PC-3 (cell line): Measurements from ENCODE around the gene SPATA20. TPM values are rescaled to one million over a fixed set of nuclear protein-coding genes. Genes with fewer than 3 reads are reported as not detected.

ENCODE experiments used
- ATAC-seq: fragments of 200-7000 bp; cut with Tn5 transposase; 2 replicates; pipeline ENCODE4 v1.9.1; 2020; ENCODE audit warnings: mild to moderate bottlenecking, moderate library complexity
- BruUV-seq: library from RNA; stranded (reverse); fragments of 400-500 nt; replicated peaks from 2 replicates; lab custom pipeline; 2021; lab: Mats Ljungman, UMichigan
- CTCF ChIA-PET: fragments of 300-600 bp; sonication (Branson Sonifier 250); formaldehyde crosslinking; loops from one replicate; lab custom pipeline; 2022; ENCODE audit warnings: antibody characterized with exemption; lab: Charles Lee
- POLR2A ChIA-PET: fragments of 300-600 bp; sonication (Branson Sonifier 250); formaldehyde crosslinking; loops from one replicate; lab custom pipeline; 2022; ENCODE audit warnings: antibody characterized with exemption; ENCODE audit not compliant: unreplicated experiment; lab: Charles Lee
- DNase-seq: peaks from one replicate; pipeline ENCODE4 v3.0.0-alpha.2; 2015
- H2AFZ ChIP-seq: fragments of 300-600 bp; sonication (generic); 2 replicates; pipeline ENCODE4 v1.6.0; 2016; ENCODE audit warnings: antibody characterized with exemption, low read length
- H3F3A ChIP-seq: fragments of 300-600 bp; sonication (generic); one replicate; pipeline ENCODE4 v1.6.0; 2017; ENCODE audit warnings: antibody characterized with exemption, low read length, control low read depth, mild to moderate bottlenecking; ENCODE audit not compliant: unreplicated experiment
- H3K27ac ChIP-seq: fragments of 300-600 bp; sonication (generic); 2 replicates; pipeline ENCODE4 v1.5.1; 2016; ENCODE audit warnings: mild to moderate bottlenecking, low read length
- H3K27me3 ChIP-seq: fragments of 300-600 bp; sonication (generic); 2 replicates; pipeline ENCODE4 v1.6.1; 2016; ENCODE audit warnings: low read length, mixed read lengths
- H3K36me3 ChIP-seq: fragments of 300-600 bp; sonication (generic); 2 replicates; pipeline ENCODE4 v1.6.1; 2016; ENCODE audit warnings: low read depth, mixed run types, low read length, mixed read lengths
- H3K4me1 ChIP-seq: fragments of 300-600 bp; sonication (generic); 2 replicates; pipeline ENCODE4 v1.5.1; 2016; ENCODE audit warnings: low read length; ENCODE audit not compliant: insufficient read depth
- H3K4me2 ChIP-seq: fragments of 300-600 bp; sonication (generic); 2 replicates; pipeline ENCODE4 v1.6.0; 2016; ENCODE audit warnings: low read length
- H3K4me3 ChIP-seq: fragments of 300-600 bp; sonication (generic); 2 replicates; pipeline ENCODE4 v1.5.1; 2016; ENCODE audit warnings: mild to moderate bottlenecking, low read length, mixed read lengths
- H3K79me2 ChIP-seq: fragments of 300-600 bp; sonication (generic); 2 replicates; pipeline ENCODE4 v1.6.1; 2017; ENCODE audit warnings: low read length, mixed read lengths
- H3K9ac ChIP-seq: fragments of 300-600 bp; sonication (generic); 2 replicates; pipeline ENCODE4 v1.6.0; 2016; ENCODE audit warnings: mild to moderate bottlenecking, low read length
- H3K9me2 ChIP-seq: fragments of 300-600 bp; sonication (generic); replicated peaks from 2 replicates; pipeline ENCODE4 v1.6.1; 2016; ENCODE audit warnings: mixed run types, low read length, mixed read lengths
- H3K9me3 ChIP-seq: fragments of 300-600 bp; sonication (generic); 2 replicates; pipeline ENCODE4 v1.6.1; 2016; ENCODE audit warnings: low read length, mixed read lengths
- H4K20me1 ChIP-seq: fragments of 300-600 bp; sonication (generic); 2 replicates; pipeline ENCODE4 v1.6.1; 2016; ENCODE audit warnings: low read length, mixed read lengths
- CTCF ChIP-seq: fragments of 300-600 bp; sonication (generic); conservative IDR thresholded peaks from 2 replicates; pipeline ENCODE4 v1.5.1; 2017; ENCODE audit warnings: antibody characterized with exemption, low read depth, mild to moderate bottlenecking, low read length
- EZH2 ChIP-seq: fragments of 300-600 bp; sonication (generic); IDR thresholded peaks from one replicate; pipeline ENCODE4 v1.6.1; 2017; ENCODE audit warnings: antibody characterized with exemption, mild to moderate bottlenecking, low read length; ENCODE audit not compliant: unreplicated experiment
- EZH2phosphoT487 ChIP-seq: fragments of 300-600 bp; sonication (generic); IDR thresholded peaks from 2 replicates; pipeline ENCODE4 v1.6.1; 2018; ENCODE audit warnings: mild to moderate bottlenecking, antibody characterized with exemption, low read length, borderline replicate concordance
- intact Hi-C: fragments of 100-400 bp; cut with micrococcal nuclease; formaldehyde crosslinking; loops from 2 replicates; pipeline ENCODE4 v1.9.0; 2023
- total RNA-seq: library from RNA; depleted of rRNA; stranded (reverse); fragments of >200 nt; gene quantifications from 2 replicates; pipeline ENCODE4 v1.2.3, GENCODE V29; 2014

SPATA20 gene
- total RNA-seq, 1 experiment from 2014 or later = 115 TPM

GRCh38 chr17:50536683-50537646 is 10.0 kb upstream of the SPATA20 start:
- no TSS peak for BruUV-seq
- TF ChIP-seq EZH2phosphoT487 = no peak
- TF ChIP-seq EZH2 = no peak
- ChIA-PET POLR2A (no interaction called here), CTCF (no interaction called here)
- intact Hi-C loops = no loop called here
- peaks cover 35% of the 10 kb centered on the region for H3K4me1 ChIP-seq
- H3K27ac ChIP-seq = no peak overlapping the region
- no peaks in the 10 kb centered on the region for H4K20me1 ChIP-seq
- no peaks in the 10 kb centered on the region for H3K9me3 ChIP-seq
- H3K9me2 ChIP-seq = no peaks in the 10 kb centered on the region
- DNase-seq (no peak), ATAC-seq (no peak)
- H3K9ac ChIP-seq = no peak overlapping the region
- peaks cover 35% of the 10 kb centered on the region for H3K79me2 ChIP-seq
- H3K4me2 ChIP-seq = no peak overlapping the region
- H3F3A ChIP-seq = no peaks in the 10 kb centered on the region
- H3K4me3 ChIP-seq = no peak overlapping the region
- H2AFZ ChIP-seq = no peak overlapping the region
- no peaks in the 10 kb centered on the region for H3K27me3 ChIP-seq
- peaks cover 11% of the 10 kb centered on the region; the same call in 1 of the 2 replicates for H3K36me3 ChIP-seq

GRCh38 chr17:50537721-50538548 is 9.0 kb upstream of the SPATA20 start:
- ChIA-PET POLR2A (no interaction called here), CTCF (no interaction called here)
- no peaks in the 10 kb centered on the region for H4K20me1 ChIP-seq
- H3F3A ChIP-seq = no peaks in the 10 kb centered on the region
- no peak overlapping the region for H3K4me2 ChIP-seq
- H3K4me1 ChIP-seq = peaks cover 38% of the 10 kb centered on the region
- H3K4me3 ChIP-seq = no peak overlapping the region
- H3K27me3 ChIP-seq = no peaks in the 10 kb centered on the region
- H3K27ac ChIP-seq = no peak overlapping the region
- no peak overlapping the region for H2AFZ ChIP-seq
- intact Hi-C loops = no loop called here
- TF ChIP-seq CTCF (no peak), EZH2 (no peak), EZH2phosphoT487 (no peak)
- BruUV-seq = no TSS peak
- H3K9ac ChIP-seq = no peak overlapping the region
- H3K36me3 ChIP-seq = peaks cover 11% of the 10 kb centered on the region; the same call in 1 of the 2 replicates
- ATAC-seq (no peak), DNase-seq (no peak)
- no peaks in the 10 kb centered on the region for H3K9me2 ChIP-seq
- peaks cover 31% of the 10 kb centered on the region for H3K79me2 ChIP-seq
- H3K9me3 ChIP-seq = no peaks in the 10 kb centered on the region

GRCh38 chr17:50538549-50539410 is 8.2 kb upstream of the SPATA20 start:
- Histone ChIP-seq H3K9ac (no peak overlapping the region), H3K9me2 (no peaks in the 10 kb centered on the region), H3K4me1 (peaks cover 39% of the 10 kb centered on the region), H3K4me2 (no peak overlapping the region), H3K9me3 (no peaks in the 10 kb centered on the region), H3K36me3 (peaks cover 11% of the 10 kb centered on the region; the same call in 1 of the 2 replicates), H3K27me3 (no peaks in the 10 kb centered on the region), H3F3A (no peaks in the 10 kb centered on the region), H3K27ac (no peak overlapping the region), H3K79me2 (peaks cover 24% of the 10 kb centered on the region), H3K4me3 (no peak overlapping the region), H2AFZ (no peak overlapping the region), H4K20me1 (no peaks in the 10 kb centered on the region)
- no peak for ATAC-seq
- BruUV-seq = no TSS peak
- TF ChIP-seq EZH2phosphoT487 (no peak), CTCF (no peak), EZH2 (no peak)
- ChIA-PET CTCF (no interaction called here), POLR2A (no interaction called here)
- intact Hi-C loops = no loop called here
- no peak for DNase-seq
